Esophagus muscularis mucosa (tissue), 3 donors: ENCODE data around the gene PSMD12.

Experiments used
- CTCF ChIP-seq, 3 experiments: fragments of 200-600 bp in 2 of 3; fragments of 450-650 bp in 1 of 3; sonication (generic) in 2 of 3; IDR thresholded peaks; one replicate each; pipeline ENCODE4 v1.5.1; 2017 to 2019; ENCODE audit warnings: antibody characterized with exemption in 3 of 3, mild to moderate bottlenecking in 2 of 3, moderate library complexity in 1 of 3
- POLR2A ChIP-seq: fragments of 450-650 bp; IDR thresholded peaks from one replicate; pipeline ENCODE4 v1.6.1; 2017; ENCODE audit warnings: antibody characterized with exemption, moderate library complexity, mild to moderate bottlenecking, low read depth
- POLR2AphosphoS5 ChIP-seq, 2 donors: sonication (generic); formaldehyde crosslinking; IDR thresholded peaks; one replicate each; pipeline ENCODE4 v1.6.1; 2017; ENCODE audit warnings: antibody characterized with exemption in 2 of 2

GRCh38 chr17:67315865-67316264, 50.5 kb downstream of the PSMD12 start:
- no peak for TF ChIP-seq CTCF (IDR thresholded peaks at IDR 0.05)
- TF ChIP-seq POLR2AphosphoS5 (IDR thresholded peaks at IDR 0.05) = no peak
- no peak for TF ChIP-seq POLR2A
